HCT116 (cell line): ENCODE measurements around the gene VWA1. TPM values are rescaled to one million over a fixed set of nuclear protein-coding genes. Genes with fewer than 3 reads are reported as not detected.
"Not testable (repeated sequence)": the region's sequence is repeated elsewhere in the genome, so short reads cannot be mapped to it uniquely, and the experiment has no call there.

Source experiments
- ATAC-seq: fragments of 200-7000 bp; cut with Tn5 transposase; 2 replicates; pipeline ENCODE4 v1.9.1; 2020; ENCODE audit warnings: mild to moderate bottlenecking, moderate library complexity
- BruUV-seq: library from RNA; stranded (reverse); fragments of 400-500 nt; replicated peaks from 2 replicates; lab custom pipeline; 2021; lab: Mats Ljungman, UMichigan
- CTCF ChIA-PET: fragments of 300-600 bp; sonication (Branson Sonifier 250); formaldehyde crosslinking; loops from one replicate; lab custom pipeline; 2021; ENCODE audit warnings: antibody characterized with exemption; lab: Charles Lee
- POLR2A ChIA-PET: fragments of 300-600, 350-600 bp; sonication (Branson Sonifier 250); formaldehyde crosslinking; loops from one replicate; lab custom pipeline; 2021; ENCODE audit warnings: antibody characterized with exemption; lab: Charles Lee
- RAD21 ChIA-PET, 2 experiments: fragments of 300-600 bp; sonication (Branson Sonifier 250); formaldehyde crosslinking; loops; one replicate each; lab custom pipeline; 2023; ENCODE audit warnings: low total read pairs in 2 of 2; ENCODE audit not compliant: uncharacterized antibody in 2 of 2, unreplicated experiment in 2 of 2, low non-redundant PET in 1 of 2; lab: Charles Lee
- DNase-seq: peaks from one replicate; pipeline ENCODE4 v3.0.0-alpha.2; 2010; ENCODE audit warnings: low read depth, low spot score
- H2AFZ ChIP-seq: fragments of 200-600 bp; shearing (Covaris generic), sonication (generic); 2 replicates; pipeline ENCODE4 v1.6.1; 2017; ENCODE audit warnings: low read depth, mixed run types, mixed read lengths, antibody characterized with exemption, low read length; ENCODE audit not compliant: poor library complexity, severe bottlenecking
- H3K27ac ChIP-seq: 2 replicates; pipeline ENCODE4 v1.5.1; 2012; ENCODE audit warnings: low read depth, low read length
- H3K27me3 ChIP-seq: fragments of 200-600 bp; sonication (generic); 2 replicates; pipeline ENCODE4 v1.6.1; 2016; ENCODE audit warnings: mixed run types, low read length, mixed read lengths; ENCODE audit not compliant: insufficient read depth
- H3K36me3 ChIP-seq, 2 experiments: fragments of 200-500 bp in 1 of 2; fragments of 200-600 bp in 1 of 2; sonication (Bioruptor generic) in 1 of 2; sonication (generic) in 1 of 2; 2 replicates each; pipeline versions ENCODE4 v1.5.1 to v1.6.1; 2014 to 2016; ENCODE audit warnings: low read length in 2 of 2, inconsistent platforms in 1 of 2, mixed read lengths in 1 of 2, mixed run types in 1 of 2; ENCODE audit not compliant: insufficient read depth in 2 of 2, control insufficient read depth in 1 of 2
- H3K4me1 ChIP-seq, 2 experiments: fragments of 200-600 bp in 1 of 2; sonication (generic) in 1 of 2; 2 replicates each; pipeline versions ENCODE4 v1.5.1 to v1.6.1; 2012 to 2017; ENCODE audit warnings: low read length in 2 of 2, inconsistent platforms in 1 of 2, mild to moderate bottlenecking in 1 of 2, mixed read lengths in 1 of 2, mixed run types in 1 of 2, moderate library complexity in 1 of 2; ENCODE audit not compliant: insufficient read depth in 2 of 2, control insufficient read depth in 1 of 2
- H3K4me2 ChIP-seq: fragments of 200-600 bp; sonication (generic); 2 replicates; pipeline ENCODE4 v1.6.1; 2017; ENCODE audit warnings: mixed run types, low read length, mixed read lengths
- H3K4me3 ChIP-seq, 2 experiments: fragments of 200-600 bp in 1 of 2; sonication (generic) in 1 of 2; replicated peaks in 1 of 2; 2 replicates each; pipeline ENCODE4 v1.5.1; 2011 to 2016; ENCODE audit warnings: low read length in 2 of 2, control low read depth in 1 of 2, low read depth in 1 of 2, mild to moderate bottlenecking in 1 of 2, mixed read lengths in 1 of 2, mixed run types in 1 of 2
- H3K79me2 ChIP-seq: fragments of 200-600 bp; sonication (generic); 2 replicates; pipeline ENCODE4 v1.6.1; 2017; ENCODE audit warnings: mild to moderate bottlenecking, mixed run types, low read length, moderate library complexity, mixed read lengths; ENCODE audit not compliant: insufficient read depth
- H3K9ac ChIP-seq: fragments of 200-600 bp; sonication (generic); 2 replicates; pipeline ENCODE4 v1.6.1; 2016; ENCODE audit warnings: low read length, mixed read lengths
- H3K9me2 ChIP-seq: fragments of 200-600 bp; sonication (generic), shearing (Covaris generic); 2 replicates; pipeline ENCODE4 v1.6.1; 2017; ENCODE audit warnings: mixed run types, mild to moderate bottlenecking, moderate library complexity; ENCODE audit not compliant: insufficient read depth
- H3K9me3 ChIP-seq, 2 experiments: fragments of 200-500 bp in 1 of 2; fragments of 200-600 bp in 1 of 2; sonication (Bioruptor generic) in 1 of 2; sonication (generic) in 1 of 2; 2 replicates each; pipeline ENCODE4 v1.6.1; 2014 to 2017; ENCODE audit warnings: low read length in 2 of 2, mixed read lengths in 2 of 2, inconsistent platforms in 1 of 2, low read depth in 1 of 2, mild to moderate bottlenecking in 1 of 2, mixed run types in 1 of 2, moderate library complexity in 1 of 2; ENCODE audit not compliant: control insufficient read depth in 1 of 2, insufficient read depth in 1 of 2
- H4K20me1 ChIP-seq: fragments of 200-600 bp; sonication (generic), shearing (Covaris generic); 2 replicates; pipeline ENCODE4 v1.6.1; 2017; ENCODE audit warnings: mixed run types, mild to moderate bottlenecking, moderate library complexity; ENCODE audit not compliant: insufficient read depth
- CEBPB ChIP-seq: IDR thresholded peaks from 2 replicates; pipeline ENCODE4 v1.6.1; 2012; ENCODE audit warnings: low read depth
- EGR1 ChIP-seq: IDR thresholded peaks from 2 replicates; pipeline ENCODE4 v1.6.1; 2012; ENCODE audit warnings: low read depth
- EZH2 ChIP-seq: fragments of 200-600 bp; sonication (generic); IDR thresholded peaks from 2 replicates; pipeline ENCODE4 v1.6.1; 2017; ENCODE audit warnings: antibody characterized with exemption, mixed run types
- SIN3A ChIP-seq: IDR thresholded peaks from 2 replicates; pipeline ENCODE4 v1.6.1; 2012; ENCODE audit warnings: low read depth
- intact Hi-C: fragments of 100-400 bp; cut with micrococcal nuclease; formaldehyde crosslinking; loops from 2 replicates; pipeline ENCODE4 v1.10.0; 2022
- total RNA-seq: library from RNA; stranded (reverse); gene quantifications from one replicate; pipeline ENCODE4 v1.2.1, GENCODE V29; 2021; ENCODE audit not compliant: unreplicated experiment

Gene VWA1
- total RNA-seq, 1 experiment from 2014 or later: 50.6 TPM

- CTCF ChIA-PET: no interaction called here
- intact Hi-C loops: no loop called here
- no peak for DNase-seq
- H3K4me2 ChIP-seq: no peak overlapping the region
- H3K4me3 ChIP-seq: no peak overlapping the region
- BruUV-seq: no TSS peak
- H3K9ac ChIP-seq: no peak overlapping the region
- no peak overlapping the region for H2AFZ ChIP-seq
- H3K79me2 ChIP-seq: peaks cover 53% of the 10 kb centered on the region
- no peaks in the 10 kb centered on the region for H3K9me3 ChIP-seq
- no peaks in the 10 kb centered on the region for H4K20me1 ChIP-seq
- no peaks in the 10 kb centered on the region for H3K4me1 ChIP-seq
- H3K27me3 ChIP-seq: no peaks in the 10 kb centered on the region
- POLR2A ChIA-PET: no interaction called here
- no peak for TF ChIP-seq EGR1
- no peak for TF ChIP-seq CEBPB
- TF ChIP-seq EZH2: no peak
- TF ChIP-seq SIN3A: no peak
- no peak for ATAC-seq
- H3K9me2 ChIP-seq: no peaks in the 10 kb centered on the region
- RAD21 ChIA-PET: no interaction called here
- no peak overlapping the region for H3K27ac ChIP-seq
- H3K36me3 ChIP-seq: peaks cover 27 to 47% of the 10 kb centered on the region in 2 experiments; a peak in 3 of 4 replicates
These were observed 44.3 kb downstream of the VWA1 start for GRCh38 chr1:1479547-1480487.

- H3K36me3 ChIP-seq: peaks cover 27 to 47% of the 10 kb centered on the region in 2 experiments; a peak in 3 of 4 replicates
These were observed 45.0 kb downstream of the VWA1 start for GRCh38 chr1:1480488-1480867.

GRCh38 chr1:1481811-1482210, 46.3 kb downstream of the VWA1 start:
- H3K9me3 ChIP-seq, H3K9me2 ChIP-seq, ATAC-seq, H3K4me1 ChIP-seq, H2AFZ ChIP-seq, BruUV-seq, POLR2A ChIA-PET, H3K9ac ChIP-seq, DNase-seq, RAD21 ChIA-PET, CTCF ChIA-PET, H3K27me3 ChIP-seq, H3K27ac ChIP-seq, intact Hi-C loops, H3K4me3 ChIP-seq, H4K20me1 ChIP-seq, H3K4me2 ChIP-seq: not testable (repeated sequence)
- H3K79me2 ChIP-seq: peaks cover 35% of the 10 kb centered on the region
- peaks cover 27 to 44% of the 10 kb centered on the region in 2 experiments; a peak in 3 of 4 replicates for H3K36me3 ChIP-seq

More at GRCh38 chr1:1480488-1480867, 45.0 kb downstream of the VWA1 start:
- H3K27me3 ChIP-seq, intact Hi-C loops, DNase-seq, POLR2A ChIA-PET, ATAC-seq, H4K20me1 ChIP-seq, H3K9ac ChIP-seq, H2AFZ ChIP-seq, RAD21 ChIA-PET, H3K9me2 ChIP-seq, CTCF ChIA-PET, H3K4me1 ChIP-seq, H3K4me2 ChIP-seq, BruUV-seq, H3K4me3 ChIP-seq, H3K9me3 ChIP-seq, H3K27ac ChIP-seq: not testable (repeated sequence)
- peaks cover 47% of the 10 kb centered on the region for H3K79me2 ChIP-seq
